IPS DF 6.9 (cell line): ENCODE results near the gene PCSK7.

Experiments used
- DNase-seq: peaks from one replicate; pipeline ENCODE4 v3.0.0-alpha.2; 2013; ENCODE audit warnings: low read depth, low spot score
- H3K27ac ChIP-seq: one replicate; pipeline ENCODE4 v1.5.1; 2013; ENCODE audit warnings: low read length, control low read depth
- H3K27me3 ChIP-seq: 2 replicates; pipeline ENCODE4 v1.6.1; 2013; ENCODE audit warnings: mild to moderate bottlenecking, low read length; ENCODE audit not compliant: control insufficient read depth, insufficient read depth
- H3K36me3 ChIP-seq: 2 replicates; pipeline ENCODE4 v1.6.1; 2013; ENCODE audit warnings: low read length; ENCODE audit not compliant: control insufficient read depth, insufficient read depth
- H3K4me1 ChIP-seq: 2 replicates; pipeline ENCODE4 v1.6.1; 2013; ENCODE audit warnings: low read length; ENCODE audit not compliant: control insufficient read depth, insufficient read depth
- H3K4me3 ChIP-seq: 2 replicates; pipeline ENCODE4 v1.5.1; 2013; ENCODE audit warnings: mild to moderate bottlenecking, low read length
- H3K9me3 ChIP-seq: 2 replicates; pipeline ENCODE4 v1.6.1; 2013; ENCODE audit warnings: low read length, inconsistent platforms; ENCODE audit not compliant: control insufficient read depth, insufficient read depth
- WGBS: extraction: QIAGEN DNeasy Blood & Tissue Kit; methylation state at CpG from one replicate; pipeline ENCODE4 v1.1.7; 2013; ENCODE audit warnings: mixed read lengths, missing lambda C conversion rate; ENCODE audit not compliant: insufficient read length, insufficient coverage; 5-methylcytosine and 5-hydroxymethylcytosine counted together

PCSK7 gene

GRCh38 chr11:117232092-117232878 is 412 bp upstream of the PCSK7 start, which contains the start of gene RNF214:
TSS of gene RNF214 (plus strand) at chr11:117232671. CDS start at chr11:117234273, 1,602 bp downstream.
- Histone ChIP-seq H3K27ac (no peak within 1 kb of the TSS), H3K9me3 (no peaks in the 10 kb centered on the region), H3K4me1 (no peaks in the 10 kb centered on the region), H3K27me3 (no peaks in the 10 kb centered on the region), H3K36me3 (peaks cover 3% of the 10 kb centered on the region), H3K4me3 (peak within 1 kb of the TSS; percentile 86)
- DNase-seq, result peak; percentile 43
- WGBS, result no CpG with 5 or more reads among the region's 94 CpGs

- H3K27ac ChIP-seq, result no peak overlapping the region
- DNase-seq, result no peak
- no peaks in the 10 kb centered on the region for H3K27me3 ChIP-seq
- peak overlapping the region; percentile 86 for H3K4me3 ChIP-seq
- peaks cover 7% of the 10 kb centered on the region for H3K36me3 ChIP-seq
- H3K9me3 ChIP-seq, result no peaks in the 10 kb centered on the region
- WGBS, result 100% methylated on average over 1 of the region's 14 CpGs
- no peaks in the 10 kb centered on the region for H3K4me1 ChIP-seq
Observed at GRCh38 chr11:117230999-117231841, 653 bp downstream of the PCSK7 start.

- DNase-seq, result no peak
- Histone ChIP-seq H3K4me1 (no peaks in the 10 kb centered on the region), H3K36me3 (peaks cover 7% of the 10 kb centered on the region), H3K27me3 (no peaks in the 10 kb centered on the region), H3K9me3 (no peaks in the 10 kb centered on the region), H3K4me3 (no peak overlapping the region), H3K27ac (no peak overlapping the region)
- no CpG with 5 or more reads among the region's 12 CpGs for WGBS
Observed at GRCh38 chr11:117230286-117230961, 1.4 kb downstream of the PCSK7 start.

- DNase-seq, result no peak
- Histone ChIP-seq H3K4me3 (no peak overlapping the region), H3K4me1 (no peaks in the 10 kb centered on the region), H3K27ac (no peak overlapping the region), H3K27me3 (no peaks in the 10 kb centered on the region), H3K9me3 (no peaks in the 10 kb centered on the region), H3K36me3 (peaks cover 7% of the 10 kb centered on the region)
- no CpG with 5 or more reads among the region's 5 CpGs for WGBS
Observed at GRCh38 chr11:117229931-117230285, 2.0 kb downstream of the PCSK7 start.

GRCh38 chr11:117229411-117229810 is 2.5 kb downstream of the PCSK7 start:
- no CpG with 5 or more reads among the region's 12 CpGs for WGBS
- DNase-seq, result no peak
- no peaks in the 10 kb centered on the region for H3K4me1 ChIP-seq
- H3K36me3 ChIP-seq, result peaks cover 7% of the 10 kb centered on the region
- H3K9me3 ChIP-seq, result no peaks in the 10 kb centered on the region
- no peaks in the 10 kb centered on the region for H3K27me3 ChIP-seq
- H3K27ac ChIP-seq, result no peak overlapping the region
- H3K4me3 ChIP-seq, result no peak overlapping the region

GRCh38 chr11:117228091-117228490 is 3.8 kb downstream of the PCSK7 start:
- H3K9me3 ChIP-seq, result no peaks in the 10 kb centered on the region
- H3K27ac ChIP-seq, result no peak overlapping the region
- H3K4me1 ChIP-seq, result no peaks in the 10 kb centered on the region
- H3K27me3 ChIP-seq, result no peaks in the 10 kb centered on the region
- no peak for DNase-seq
- no CpG with 5 or more reads among the region's 11 CpGs for WGBS
- no peak overlapping the region for H3K4me3 ChIP-seq
- H3K36me3 ChIP-seq, result peaks cover 7% of the 10 kb centered on the region

GRCh38 chr11:117226388-117227385 is 5.2 kb downstream of the PCSK7 start:
- Histone ChIP-seq H3K4me3 (no peak overlapping the region), H3K27me3 (no peaks in the 10 kb centered on the region), H3K9me3 (no peaks in the 10 kb centered on the region), H3K27ac (no peak overlapping the region), H3K4me1 (no peaks in the 10 kb centered on the region), H3K36me3 (peaks cover 7% of the 10 kb centered on the region)
- peak; percentile 50 for DNase-seq
- no CpG with 5 or more reads among the region's 19 CpGs for WGBS

- H3K36me3 ChIP-seq, result peaks cover 8% of the 10 kb centered on the region
- no peaks in the 10 kb centered on the region for H3K27me3 ChIP-seq
- H3K9me3 ChIP-seq, result no peaks in the 10 kb centered on the region
- no CpG with 5 or more reads among the region's 9 CpGs for WGBS
- DNase-seq, result no peak
- no peak overlapping the region for H3K4me3 ChIP-seq
- H3K4me1 ChIP-seq, result no peaks in the 10 kb centered on the region
- no peak overlapping the region for H3K27ac ChIP-seq
Observed at GRCh38 chr11:117225553-117226170, 6.2 kb downstream of the PCSK7 start.
